ENCODE results near the gene MCM5.

DNA sequence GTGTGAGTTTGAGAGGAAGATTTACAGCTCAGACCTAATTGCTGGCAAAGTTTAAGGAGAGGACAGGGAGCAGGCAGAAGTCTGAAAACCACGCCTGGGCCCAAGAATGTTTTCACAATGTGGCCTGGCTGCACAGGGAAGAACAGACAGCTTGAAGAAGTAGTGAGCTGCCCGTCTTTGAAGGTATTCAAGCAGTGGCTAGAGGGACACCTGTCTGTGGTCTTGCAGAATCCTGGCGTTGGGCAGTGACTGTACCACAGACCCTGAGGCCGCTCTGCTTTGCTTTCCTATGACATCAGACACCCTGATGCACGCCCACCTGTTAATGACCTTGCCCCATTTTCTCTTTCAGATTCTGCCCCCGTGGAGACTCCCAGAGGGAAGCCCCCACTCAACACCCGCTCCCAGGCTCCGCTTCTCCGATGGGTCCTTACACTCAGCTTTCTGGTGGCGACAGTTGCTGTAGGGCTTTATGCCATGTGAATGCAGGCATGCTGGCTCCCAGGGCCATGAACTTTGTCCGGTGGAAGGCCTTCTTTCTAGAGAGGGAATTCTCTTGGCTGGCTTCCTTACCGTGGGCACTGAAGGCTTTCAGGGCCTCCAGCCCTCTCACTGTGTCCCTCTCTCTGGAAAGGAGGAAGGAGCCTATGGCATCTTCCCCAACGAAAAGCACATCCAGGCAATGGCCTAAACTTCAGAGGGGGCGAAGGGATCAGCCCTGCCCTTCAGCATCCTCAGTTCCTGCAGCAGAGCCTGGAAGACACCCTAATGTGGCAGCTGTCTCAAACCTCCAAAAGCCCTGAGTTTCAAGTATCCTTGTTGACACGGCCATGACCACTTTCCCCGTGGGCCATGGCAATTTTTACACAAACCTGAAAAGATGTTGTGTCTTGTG lies 6.6 kb upstream of the MCM5 start:
- TF ChIP-seq GATA2 (IDR thresholded peaks at IDR 0.05; ENCODE audit: low read depth, low read length) (no peak), GATA3 (IDR thresholded peaks at IDR 0.05; ENCODE audit: low read depth, low read length) (no peak)

All from SH-SY5Y (cell line).